Measurements from ENCODE around the gene ZNF569. TPM values are rescaled to one million over a fixed set of nuclear protein-coding genes. Genes with fewer than 3 reads are reported as not detected.

ZNF569 gene
- total and polyA plus RNA-seq, 2 of the 13 experiments (the other 11 are each of a cell fraction or from before 2014, with no cell fraction given): 1.4 to 5.7 TPM

DNA sequence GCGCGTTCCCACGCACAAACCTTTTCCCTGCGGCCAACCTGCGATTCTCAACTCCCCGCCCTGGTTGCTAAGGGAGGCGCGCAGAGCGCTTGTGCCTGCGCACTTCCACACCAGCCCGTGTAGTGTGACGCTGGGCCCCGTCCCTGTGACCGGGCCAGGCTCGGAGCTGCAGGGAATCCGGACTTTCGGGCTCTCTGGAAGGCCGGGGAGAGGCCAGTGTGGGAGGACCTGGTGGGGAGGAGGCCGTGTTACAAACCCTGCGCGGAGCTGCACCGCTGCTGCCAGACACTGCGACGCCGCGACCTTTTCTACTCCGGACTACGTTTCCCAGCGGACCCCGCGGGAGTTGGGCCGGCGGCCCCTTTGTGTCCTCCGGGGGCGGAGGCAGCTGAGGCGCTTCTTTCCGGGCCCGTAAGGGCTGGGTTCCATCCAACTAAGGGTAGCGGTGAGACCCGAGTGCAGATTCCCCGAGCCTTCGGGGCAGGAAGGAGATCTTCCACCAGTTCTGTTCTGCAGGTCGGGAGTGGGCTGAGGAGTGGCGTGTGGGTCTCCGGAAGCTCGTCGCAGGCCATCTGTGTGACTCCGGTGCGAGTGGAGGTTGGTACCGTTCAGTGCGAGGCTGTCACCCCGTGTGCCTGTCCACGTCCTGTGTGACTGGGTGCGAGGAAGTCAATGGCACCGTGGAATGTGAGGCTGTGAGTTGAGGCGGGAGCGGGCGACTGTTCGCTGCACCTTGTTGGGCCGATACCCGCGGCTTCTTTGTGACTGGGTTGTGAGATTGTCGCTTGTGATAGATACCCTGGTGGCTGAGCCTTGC is 1.9 kb upstream of the ZNF569 start, which contains the start of gene ZNF570:
TSS of gene ZNF570 (plus strand) at position 396 of the 817 bp plus-strand sequence. CDS start 999 bp downstream, outside the sequence.
- in situ Hi-C loops (cut with HindIII; ENCODE audit: extremely low pct_ligation_motif_present, low pct_unique_long_range_greater_than_20kb): no loop called here
- Histone ChIP-seq H4K20me1 (ENCODE audit: insufficient read depth, low read length) (no peaks in the 10 kb centered on the region), H3K4me1 (ENCODE audit: insufficient read depth, low read length) (peaks cover 30% of the 10 kb centered on the region), H3K4me3 (replicated peaks in 1 of 3; ENCODE audit: insufficient read depth in 1 of 3, low read depth in 2 of 3, low read length in 3 of 3) (peak within 1 kb of the TSS; percentile 80 to 94 (median 85)), H3K27me3 (ENCODE audit: control insufficient read depth in 1 of 2, insufficient read depth in 2 of 2, low read length in 2 of 2) (no peaks in the 10 kb centered on the region; a peak in 1 of 5 replicates), H3K79me2 (ENCODE audit: insufficient read depth, low read length) (no peaks in the 10 kb centered on the region), H3K9me3 (ENCODE audit: low read length) (peaks cover 26% of the 10 kb centered on the region), H3K4me2 (ENCODE audit: low read depth, low read length) (peak within 1 kb of the TSS; percentile 83), H3K27ac (ENCODE audit: extremely low read length, insufficient read depth, low read length) (peak within 1 kb of the TSS; percentile 89), H2AFZ (ENCODE audit: low read length) (peak within 1 kb of the TSS; percentile 73), H3K36me3 (replicated peaks in 1 of 2; ENCODE audit: control insufficient read depth in 1 of 2, insufficient read depth in 2 of 2, low read length in 2 of 2) (peaks cover 0 to 5% of the 10 kb centered on the region in 2 experiments; a peak in 1 of 5 replicates), H3K9ac (ENCODE audit: insufficient read depth, low read depth, low read length) (peak within 1 kb of the TSS; percentile 72)
- BruUV-seq (replicated peaks): no TSS peak
- intact Hi-C loops (cut with micrococcal nuclease; ENCODE audit: unreplicated experiment): loop anchor here (5.0 to 10.0 kb wide), 4 partner anchors 97 to 552 kb away; partner anchors contain the start of genes ZFP30, ZNF527, ZNF568 and ZNF829
- peak; percentile 71 for FAIRE-seq
- peak; percentile 87 for ATAC-seq
- ChIA-PET CTCF (ENCODE audit: low intra/inter-chr PET ratio, low total read pairs) (no interaction called here), POLR2A (interaction anchor here (0.7 to 1.5 kb wide), 7 partner anchors 98 to 803 kb away, joined by 3 to 7 read pairs (median 3); partner anchors contain the start of genes ZNF345, ZNF461, ZNF527 and ZNF540)
- peak; percentile 72 for DNase-seq (ENCODE audit: low spot score)
- 83% methylated on average over 11 of the region's 63 CpGs for WGBS (ENCODE audit: low lambda C conversion rate)
- TF ChIP-seq, protein P1, sequence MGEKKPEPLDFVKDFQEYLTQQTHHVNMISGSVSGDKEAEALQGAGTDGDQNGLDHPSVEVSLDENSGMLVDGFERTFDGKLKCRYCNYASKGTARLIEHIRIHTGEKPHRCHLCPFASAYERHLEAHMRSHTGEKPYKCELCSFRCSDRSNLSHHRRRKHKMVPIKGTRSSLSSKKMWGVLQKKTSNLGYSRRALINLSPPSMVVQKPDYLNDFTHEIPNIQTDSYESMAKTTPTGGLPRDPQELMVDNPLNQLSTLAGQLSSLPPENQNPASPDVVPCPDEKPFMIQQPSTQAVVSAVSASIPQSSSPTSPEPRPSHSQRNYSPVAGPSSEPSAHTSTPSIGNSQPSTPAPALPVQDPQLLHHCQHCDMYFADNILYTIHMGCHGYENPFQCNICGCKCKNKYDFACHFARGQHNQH (CRISPR knock-in tag; IDR thresholded peaks at IDR 0.05): peak; percentile 59; the same call in 1 of the 2 replicates
- TF ChIP-seq MEF2D (CRISPR knock-in tag; IDR thresholded peaks at IDR 0.05) (peak; percentile 78; the same call in 1 of the 2 replicates), RBFOX2 (IDR thresholded peaks at IDR 0.05; ENCODE audit: low read depth, low read length) (peak; percentile 78), ZNF274 (CRISPR knock-in tag; IDR thresholded peaks at IDR 0.05) (peak; percentile 89; the same call in 1 of the 2 replicates), ZNF232 (CRISPR knock-in tag; IDR thresholded peaks at IDR 0.05; ENCODE audit: borderline replicate concordance) (0 out of 2 replicates have a peak, but pooled peaks have one; percentile 38), MXD4 (CRISPR knock-in tag; IDR thresholded peaks at IDR 0.05) (no peak), HHEX (CRISPR knock-in tag; IDR thresholded peaks at IDR 0.05) (no peak), TAF15 (IDR thresholded peaks at IDR 0.05; ENCODE audit: low read depth, low read length, poor library complexity, severe bottlenecking) (peak; percentile 33), ZNF781 (CRISPR knock-in tag; IDR thresholded peaks at IDR 0.05; ENCODE audit: borderline replicate concordance, not compliant biosample characterization) (peak; percentile 64), HDAC1 (CRISPR knock-in tag; IDR thresholded peaks at IDR 0.05) (peak; percentile 82), UBTF (CRISPR knock-in tag; IDR thresholded peaks at IDR 0.05) (peak; percentile 85), ZNF572 (CRISPR knock-in tag; IDR thresholded peaks at IDR 0.05) (0 out of 2 replicates have a peak, but pooled peaks have one; percentile 35)
- TF ChIP-seq, protein P2, sequence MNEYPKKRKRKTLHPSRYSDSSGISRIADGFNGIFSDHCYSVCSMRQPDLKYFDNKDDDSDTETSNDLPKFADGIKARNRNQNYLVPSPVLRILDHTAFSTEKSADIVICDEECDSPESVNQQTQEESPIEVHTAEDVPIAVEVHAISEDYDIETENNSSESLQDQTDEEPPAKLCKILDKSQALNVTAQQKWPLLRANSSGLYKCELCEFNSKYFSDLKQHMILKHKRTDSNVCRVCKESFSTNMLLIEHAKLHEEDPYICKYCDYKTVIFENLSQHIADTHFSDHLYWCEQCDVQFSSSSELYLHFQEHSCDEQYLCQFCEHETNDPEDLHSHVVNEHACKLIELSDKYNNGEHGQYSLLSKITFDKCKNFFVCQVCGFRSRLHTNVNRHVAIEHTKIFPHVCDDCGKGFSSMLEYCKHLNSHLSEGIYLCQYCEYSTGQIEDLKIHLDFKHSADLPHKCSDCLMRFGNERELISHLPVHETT (CRISPR knock-in tag; conservative IDR thresholded peaks at IDR 0.05): no peak
- TF ChIP-seq, protein P3, sequence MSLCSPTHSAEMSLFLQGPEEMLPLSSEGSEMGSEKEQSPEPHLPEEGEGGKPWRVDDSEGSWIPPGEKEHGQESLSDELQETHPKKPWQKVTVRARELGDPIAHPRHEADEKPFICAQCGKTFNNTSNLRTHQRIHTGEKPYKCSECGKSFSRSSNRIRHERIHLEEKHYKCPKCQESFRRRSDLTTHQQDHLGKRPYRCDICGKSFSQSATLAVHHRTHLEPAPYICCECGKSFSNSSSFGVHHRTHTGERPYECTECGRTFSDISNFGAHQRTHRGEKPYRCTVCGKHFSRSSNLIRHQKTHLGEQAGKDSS (CRISPR knock-in tag; IDR thresholded peaks at IDR 0.05; ENCODE audit: borderline replicate concordance, low read depth): peak; percentile 59; the same call in 1 of the 2 replicates

Data from HepG2 (cell line).